Measurements from ENCODE around the gene HEXIM2.

Gene HEXIM2

DNA sequence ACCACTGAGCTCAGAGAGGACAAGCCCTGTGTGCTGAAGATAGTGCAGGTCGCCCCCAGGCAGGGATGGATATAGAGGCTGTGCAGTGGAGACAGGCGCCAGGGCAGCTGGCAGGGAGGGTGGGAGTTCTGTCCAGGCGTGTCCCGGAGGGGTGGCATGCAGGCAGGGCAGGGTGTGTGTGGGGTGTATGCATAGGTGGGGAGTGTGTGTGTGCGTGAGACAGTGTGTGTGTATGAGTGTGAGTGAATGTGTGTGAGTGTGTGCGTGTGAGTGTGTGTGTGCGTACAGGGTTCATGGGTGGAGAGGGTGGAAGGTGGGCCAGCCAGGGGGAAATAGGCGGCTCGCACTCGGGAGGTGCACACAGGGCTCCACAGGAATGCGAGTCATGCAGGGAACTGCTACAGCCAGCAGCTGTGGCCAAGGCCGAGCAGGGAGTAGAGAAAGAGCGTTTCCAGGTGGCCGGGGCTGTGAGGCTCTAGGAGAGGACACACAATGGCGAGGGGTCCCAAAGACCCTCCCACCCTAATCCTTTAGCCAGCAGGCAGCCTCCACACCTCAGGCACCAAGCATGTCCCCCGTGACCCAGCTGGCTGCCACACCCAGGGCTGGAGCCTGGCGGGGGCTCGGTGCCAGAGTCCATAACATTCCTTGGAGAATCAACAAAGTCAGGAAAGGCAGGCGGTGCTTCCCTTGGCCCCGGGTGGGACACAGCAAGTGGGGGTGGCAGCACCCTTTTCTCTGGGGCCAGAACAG lies 34.0 kb upstream of the HEXIM2 start:
- no peak for DNase-seq (ENCODE audit: low read depth)

DNA sequence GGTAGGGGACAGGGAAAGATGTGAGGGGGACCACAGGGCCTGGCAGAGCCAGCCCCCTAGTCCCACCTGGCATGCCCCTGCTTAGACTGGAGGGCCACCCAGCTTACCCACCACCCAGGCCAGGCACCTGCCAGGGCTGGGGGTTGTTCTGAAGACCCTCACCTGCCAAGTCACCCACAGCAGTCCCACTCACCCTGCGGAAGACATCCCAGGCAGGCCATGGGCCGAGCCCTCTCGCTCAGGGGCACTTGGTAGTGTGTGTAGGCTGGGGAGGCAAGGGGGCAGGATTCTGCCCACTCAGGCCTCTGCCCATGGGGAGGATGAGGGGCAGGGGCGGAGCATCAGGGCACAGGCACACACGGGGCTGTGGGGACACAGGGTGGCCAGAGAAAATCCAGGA lies 33.3 kb upstream of the HEXIM2 start:
- DNase-seq (ENCODE audit: low read depth): no peak

DNA sequence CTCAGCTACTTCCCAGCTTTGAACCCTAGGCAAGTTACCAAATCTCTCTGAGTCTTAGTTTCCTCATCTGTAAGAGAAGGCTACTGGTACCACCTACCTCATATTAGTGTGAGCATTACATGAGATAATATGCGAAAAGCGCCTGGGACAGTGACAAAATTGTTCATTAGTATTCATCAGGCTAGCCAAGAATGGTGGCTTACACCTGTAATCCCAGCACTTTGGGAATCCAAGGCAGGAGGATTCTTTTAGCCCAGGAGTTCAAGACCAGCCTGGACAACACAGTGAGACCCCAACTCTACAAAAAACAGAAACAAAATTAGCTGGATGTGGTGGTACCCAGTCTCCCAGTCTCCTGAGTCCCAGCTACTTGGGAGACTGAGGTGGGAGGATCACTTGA lies 32.7 kb upstream of the HEXIM2 start:
- no peak for DNase-seq (ENCODE audit: low read depth)

DNA sequence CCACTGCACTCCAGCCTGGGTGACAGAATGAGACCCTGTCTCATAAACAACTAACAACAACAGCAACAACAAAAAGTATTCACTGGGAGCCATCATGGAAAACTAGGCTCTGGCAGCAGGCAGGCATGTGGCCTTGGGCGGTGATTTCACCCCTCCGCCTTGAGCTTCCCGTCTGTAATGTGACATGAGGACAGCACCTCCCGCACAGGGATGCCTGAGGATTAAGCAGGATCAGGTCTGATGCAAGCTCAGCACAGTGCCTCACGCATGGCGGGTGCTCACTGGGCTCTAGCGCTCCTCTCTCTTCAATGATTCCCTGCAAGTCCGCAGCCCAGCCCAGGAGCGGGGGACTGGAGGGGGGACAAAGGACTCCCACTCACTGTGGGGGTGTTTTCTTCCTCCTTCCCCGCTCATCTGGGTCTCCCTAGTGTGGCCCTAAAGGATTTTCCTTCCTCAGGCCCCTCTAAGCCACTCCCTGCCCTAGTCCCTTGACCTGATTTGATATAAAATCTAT lies 32.2 kb upstream of the HEXIM2 start:
- no peak for DNase-seq (ENCODE audit: low read depth)

DNA sequence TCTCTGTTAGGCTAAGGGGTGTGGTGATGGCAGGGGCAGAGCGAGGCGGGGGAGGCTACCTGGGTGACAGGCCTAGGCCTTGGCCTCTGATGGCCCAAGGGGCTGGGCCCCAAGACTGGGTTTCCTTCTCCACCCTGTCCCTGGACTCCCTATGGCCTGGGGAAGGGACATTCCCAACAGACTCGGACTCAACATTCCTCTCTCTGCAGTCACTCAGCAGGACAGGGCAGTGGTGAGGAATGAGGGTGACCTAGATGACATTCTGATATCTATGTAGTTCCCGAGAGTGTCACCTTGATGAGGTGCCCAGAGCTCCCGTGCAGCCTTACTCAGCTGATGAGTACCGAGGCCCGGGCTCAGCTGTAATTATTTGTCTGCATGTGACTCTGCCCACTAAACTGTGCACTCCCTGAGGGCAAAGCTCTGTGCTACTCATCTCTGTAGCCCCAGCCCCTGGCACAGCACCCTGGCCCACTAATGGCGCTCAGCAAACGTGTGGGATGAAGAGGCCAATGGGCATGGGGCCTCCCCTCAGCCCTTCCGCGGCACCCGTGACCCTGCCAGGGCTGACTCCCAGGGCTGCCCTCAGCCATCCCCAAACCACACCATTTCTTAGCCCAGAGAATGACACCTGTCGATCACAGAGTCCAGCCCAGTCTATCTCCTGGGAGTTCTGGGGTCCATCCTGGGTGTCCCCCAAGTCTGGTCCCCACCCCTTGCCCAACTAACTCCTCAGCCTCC lies 31.6 kb upstream of the HEXIM2 start:
- DNase-seq (ENCODE audit: low read depth): no peak

DNA sequence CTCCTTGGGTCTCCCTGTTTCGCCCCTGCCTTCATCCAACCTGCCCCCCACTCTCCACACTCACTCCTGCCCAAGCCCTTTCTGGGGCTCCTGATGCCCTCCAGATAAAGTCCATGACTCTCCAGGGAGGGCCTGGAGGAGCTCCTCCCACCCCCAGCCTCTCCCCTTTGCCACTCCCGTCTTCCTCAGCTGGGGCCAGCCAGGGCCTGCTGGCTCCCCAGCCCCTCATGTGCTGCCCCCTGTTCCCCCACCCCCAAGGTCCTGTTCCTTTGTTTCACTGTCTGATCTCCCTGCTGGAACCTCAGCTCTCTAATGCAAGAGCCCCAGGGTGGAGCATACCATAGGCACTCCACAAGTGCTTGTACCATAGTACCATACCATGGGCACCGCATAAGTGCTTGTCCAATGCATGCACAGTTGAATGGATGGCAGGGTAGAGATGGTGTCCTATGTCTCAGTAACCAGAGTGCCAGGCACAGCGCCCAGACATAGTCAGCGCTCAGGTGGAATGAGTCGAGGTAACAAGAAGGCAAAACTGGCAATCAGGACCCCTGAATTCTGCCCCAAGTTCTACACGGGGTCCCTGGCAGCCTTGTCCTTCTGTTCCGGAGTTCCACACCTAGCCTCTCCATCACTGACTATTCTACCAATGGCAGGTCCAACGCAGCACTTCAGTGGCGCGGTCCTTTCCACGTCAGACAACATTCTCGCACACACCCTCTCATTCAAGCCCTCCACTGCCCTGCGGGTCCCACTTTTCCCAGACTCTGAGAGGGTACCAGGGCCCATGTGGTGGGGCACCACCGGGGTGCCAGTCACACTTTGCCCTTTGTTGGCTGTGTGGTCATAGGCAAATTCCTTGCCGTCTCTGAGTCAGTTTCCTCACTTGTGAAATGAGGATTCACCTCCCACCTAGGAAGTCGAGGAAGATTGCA lies 30.7 kb upstream of the HEXIM2 start:
- no peak for DNase-seq (ENCODE audit: low read depth)

DNA sequence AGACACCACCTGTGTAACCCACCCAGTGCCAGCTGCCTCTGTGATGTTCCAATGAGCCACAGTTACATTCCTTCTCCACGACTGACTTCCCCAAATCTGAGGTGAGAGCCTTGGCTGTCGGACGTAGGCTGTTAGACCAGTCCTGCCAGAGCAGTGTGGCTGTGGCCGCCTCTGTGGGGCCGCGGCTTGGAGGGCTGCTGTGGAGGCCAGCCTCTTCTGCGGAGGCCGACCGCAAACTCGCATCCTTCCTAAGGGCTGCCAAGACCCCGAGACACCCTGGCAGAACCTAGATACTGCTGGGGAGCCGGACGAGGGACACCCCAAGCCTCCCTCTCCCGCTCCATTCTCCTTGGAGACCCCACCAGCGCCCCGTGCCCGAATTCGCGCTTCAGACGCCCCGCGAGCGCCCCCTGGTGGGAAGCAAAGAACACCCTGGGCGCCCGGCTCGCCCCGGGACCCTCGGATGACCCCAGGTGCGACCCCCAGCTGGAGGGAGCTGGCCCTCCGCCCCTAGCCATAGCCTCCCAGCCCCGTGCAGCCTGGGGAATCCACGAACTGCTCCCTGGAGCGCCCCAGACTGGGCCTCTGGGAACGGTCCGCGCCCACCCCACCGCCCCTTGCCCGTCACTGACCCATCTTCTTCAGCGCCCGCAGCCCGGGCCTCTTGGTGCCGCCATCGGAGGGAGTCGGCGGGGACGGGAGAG lies 29.9 kb upstream of the HEXIM2 start:
- DNase-seq (ENCODE audit: low read depth): no peak

DNA sequence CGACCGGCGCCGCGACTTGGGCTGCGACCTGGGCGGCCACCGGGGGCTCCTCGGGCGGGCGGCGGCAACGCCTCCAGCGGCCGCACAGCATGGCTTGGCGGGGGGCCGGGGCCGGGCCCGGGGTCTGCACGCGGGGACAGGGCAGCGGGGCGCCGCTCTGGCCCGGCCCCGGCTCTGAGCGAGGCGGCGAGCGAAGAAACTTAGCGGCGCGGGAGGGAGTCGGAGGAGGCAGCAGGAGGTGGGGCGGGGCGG lies 29.4 kb upstream of the HEXIM2 start, which contains the start of gene PLCD3:
PLCD3 (minus strand) TSS at position 196 of the 252 bp plus-strand sequence; CDS start at position 91, 105 bp downstream.
- DNase-seq (ENCODE audit: low read depth): no peak

DNA sequence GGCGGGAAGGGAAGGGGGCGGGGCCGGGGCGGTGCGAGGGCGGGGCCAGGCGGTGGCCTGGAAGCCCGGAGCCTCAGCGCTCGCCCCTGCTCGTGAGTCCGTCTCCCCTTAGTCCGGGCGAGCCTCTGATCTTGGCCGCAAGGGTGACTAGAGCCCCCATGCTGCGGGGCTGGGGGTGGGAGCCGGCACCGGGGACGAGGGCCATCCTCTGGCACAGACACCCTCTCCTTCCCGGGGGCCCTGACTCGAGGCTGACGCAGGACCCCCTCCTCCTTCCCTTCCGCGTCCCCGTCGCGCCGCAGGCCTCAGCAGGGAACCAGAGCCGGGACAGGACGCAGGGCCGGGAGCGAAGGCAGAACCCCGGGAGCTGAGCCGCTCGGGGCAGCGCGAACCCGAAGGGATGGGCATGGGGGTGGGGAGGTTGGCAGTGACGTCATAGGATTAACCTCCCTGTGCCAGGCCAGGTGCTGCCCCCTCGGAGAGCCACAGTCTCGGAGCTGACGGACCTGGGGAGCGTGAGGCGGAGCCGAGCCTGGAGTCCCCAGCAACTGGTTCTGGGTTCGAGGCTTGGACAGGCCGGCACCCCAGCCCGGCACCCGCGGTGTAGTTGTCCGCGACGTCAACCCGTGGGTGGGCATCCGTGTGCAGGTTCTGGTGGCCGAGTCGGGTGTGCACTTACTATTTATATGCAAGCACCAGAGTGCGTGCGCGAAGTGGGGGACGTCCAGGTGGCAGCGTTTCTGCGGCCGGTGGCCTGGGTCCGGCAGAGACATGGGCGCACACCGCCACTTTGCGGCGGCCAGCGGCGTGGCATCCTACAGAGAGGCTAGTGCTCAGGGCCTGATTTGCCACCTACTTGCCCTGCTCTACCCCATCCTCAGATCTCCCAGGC lies 28.9 kb upstream of the HEXIM2 start:
- DNase-seq (ENCODE audit: low read depth): no peak

DNA sequence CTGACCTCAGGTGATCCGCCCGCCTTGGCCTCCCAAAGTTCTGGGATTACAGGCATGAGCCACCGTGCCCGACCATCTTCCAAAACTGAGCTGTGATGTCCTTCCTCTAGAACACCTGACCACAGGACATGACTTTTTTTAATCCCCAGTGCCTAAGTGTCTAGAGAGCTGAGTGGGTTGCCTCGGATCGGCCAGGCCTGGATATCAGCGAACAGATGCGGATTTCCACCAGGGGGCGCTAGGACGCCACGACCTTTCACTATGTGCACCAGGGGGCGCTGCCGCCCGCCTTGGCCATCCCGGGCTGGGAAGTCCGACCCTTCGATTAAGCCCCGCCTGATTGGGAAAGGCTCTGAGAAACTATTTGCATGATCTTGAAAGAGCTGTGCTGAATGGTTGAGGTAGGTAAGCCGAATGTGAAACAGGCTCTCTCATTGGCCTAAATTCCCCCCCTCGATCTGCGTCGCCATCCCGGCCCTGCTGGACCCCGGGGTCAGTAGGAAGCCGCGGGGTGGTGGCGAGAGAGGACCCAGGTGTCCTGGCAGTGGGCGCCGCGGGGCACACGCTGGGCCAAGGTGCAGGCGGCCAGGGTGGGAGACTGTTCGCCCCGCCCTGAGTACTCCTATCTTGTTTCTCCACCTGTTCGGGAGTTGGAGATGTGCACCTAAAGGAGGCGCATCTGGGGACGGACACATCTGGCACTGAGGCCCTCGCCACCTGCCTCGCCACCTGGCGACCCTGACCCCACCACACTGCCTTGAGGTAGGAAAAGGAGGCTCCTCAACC lies 26.3 kb upstream of the HEXIM2 start, which contains the start of gene ACBD4:
ACBD4 (plus strand) TSS at position 496 of the 786 bp plus-strand sequence. CDS start 458 bp downstream, outside the sequence.
- DNase-seq (ENCODE audit: low read depth): peak; percentile 78

DNA sequence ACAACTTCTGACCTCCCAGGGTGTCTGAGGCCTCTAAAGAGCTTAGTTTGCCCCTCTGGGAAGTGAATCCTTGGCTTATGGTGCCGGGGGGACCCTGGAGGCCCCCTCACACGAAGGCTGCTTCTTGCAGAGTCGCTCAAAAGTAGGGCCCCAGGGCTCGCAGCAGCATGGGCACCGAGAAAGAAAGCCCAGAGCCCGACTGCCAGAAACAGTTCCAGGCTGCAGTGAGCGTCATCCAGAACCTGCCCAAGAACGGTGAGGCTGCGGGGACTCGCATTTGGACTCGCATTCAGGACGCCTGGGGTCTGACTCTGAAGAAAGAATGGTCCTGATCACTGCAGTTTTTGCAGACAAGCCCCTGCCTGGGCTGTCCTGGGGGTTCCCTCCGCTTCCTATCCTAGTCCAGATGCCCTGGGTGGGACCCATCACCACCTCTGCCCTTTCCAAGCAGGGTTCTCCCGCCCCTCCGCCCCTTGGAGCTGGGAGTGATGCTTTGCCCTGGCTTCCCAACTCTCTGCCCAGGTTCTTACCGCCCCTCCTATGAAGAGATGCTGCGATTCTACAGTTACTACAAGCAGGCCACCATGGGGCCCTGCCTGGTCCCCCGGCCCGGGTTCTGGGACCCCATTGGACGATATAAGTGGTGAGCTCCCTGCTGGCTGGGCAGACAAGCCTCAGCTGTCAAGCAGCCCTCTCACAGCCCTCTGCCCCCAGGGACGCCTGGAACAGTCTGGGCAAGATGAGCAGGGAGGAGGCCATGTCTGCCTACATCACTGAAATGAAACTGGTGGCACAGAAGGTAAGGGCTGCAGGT lies 25.5 kb upstream of the HEXIM2 start:
- DNase-seq (ENCODE audit: low read depth): no peak

DNA sequence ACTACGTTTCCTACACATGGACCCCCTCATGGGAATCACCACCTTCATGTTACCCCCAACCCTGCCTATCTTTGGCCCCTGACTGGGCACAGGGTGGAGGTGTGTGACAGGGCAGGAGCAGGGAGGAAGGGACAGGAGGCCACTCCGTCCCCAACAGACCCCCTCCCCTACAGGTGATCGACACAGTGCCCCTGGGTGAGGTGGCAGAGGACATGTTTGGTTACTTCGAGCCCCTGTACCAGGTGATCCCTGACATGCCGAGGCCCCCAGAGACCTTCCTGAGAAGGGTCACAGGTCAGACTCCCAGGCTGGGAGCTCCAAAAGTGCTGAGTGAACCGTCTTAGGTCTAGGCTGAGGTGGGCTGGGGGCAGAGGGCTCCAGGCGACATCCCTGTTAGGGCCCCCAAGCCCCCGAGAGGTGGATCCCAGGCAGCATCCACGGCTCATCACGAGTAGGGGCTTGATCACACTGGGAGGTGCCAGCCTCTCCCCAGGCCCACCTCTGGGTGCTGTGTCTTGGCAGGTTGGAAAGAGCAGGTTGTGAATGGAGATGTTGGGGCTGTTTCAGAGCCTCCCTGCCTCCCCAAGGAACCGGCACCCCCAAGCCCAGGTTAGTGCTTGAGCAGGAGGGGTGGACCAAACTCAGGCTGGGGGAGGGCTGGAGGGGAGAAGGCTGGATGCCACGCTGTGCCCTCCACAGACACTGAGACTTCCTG lies 24.7 kb upstream of the HEXIM2 start:
- no peak for DNase-seq (ENCODE audit: low read depth)

DNA sequence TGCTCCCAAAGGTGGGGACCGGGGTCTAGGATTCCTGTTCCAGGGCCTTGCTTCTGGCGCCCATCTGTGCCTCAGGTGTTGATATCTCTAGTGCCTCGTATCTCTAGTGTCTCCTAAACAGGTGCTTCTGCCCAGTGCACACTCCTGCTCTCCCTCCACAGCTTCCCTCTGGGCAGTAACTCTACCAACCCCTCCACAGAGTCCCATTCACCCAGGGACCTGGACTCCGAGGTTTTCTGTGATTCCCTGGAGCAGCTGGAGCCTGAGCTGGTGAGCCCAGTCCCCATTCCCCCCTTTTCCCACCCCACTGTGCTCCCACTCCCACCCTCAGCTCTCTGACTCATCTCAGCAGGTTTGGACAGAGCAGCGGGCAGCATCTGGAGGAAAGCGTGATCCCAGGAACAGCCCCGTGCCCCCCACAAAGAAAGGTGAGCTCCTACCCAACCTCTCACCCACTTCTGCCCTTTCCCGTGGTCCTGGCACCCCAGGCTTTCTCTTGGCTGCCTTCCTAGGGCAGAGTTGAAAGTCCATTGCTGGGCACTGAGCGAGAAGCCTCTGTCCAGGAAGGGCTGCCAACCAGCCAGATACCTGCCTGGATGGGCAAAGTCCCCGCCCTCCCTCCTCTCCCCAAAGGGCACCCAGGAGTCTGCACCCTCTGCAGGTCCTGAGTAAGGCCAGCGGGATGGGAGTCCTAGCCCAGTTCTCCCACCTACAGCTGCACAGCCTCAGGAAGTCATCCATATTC lies 23.9 kb upstream of the HEXIM2 start:
- no peak for DNase-seq (ENCODE audit: low read depth)

DNA sequence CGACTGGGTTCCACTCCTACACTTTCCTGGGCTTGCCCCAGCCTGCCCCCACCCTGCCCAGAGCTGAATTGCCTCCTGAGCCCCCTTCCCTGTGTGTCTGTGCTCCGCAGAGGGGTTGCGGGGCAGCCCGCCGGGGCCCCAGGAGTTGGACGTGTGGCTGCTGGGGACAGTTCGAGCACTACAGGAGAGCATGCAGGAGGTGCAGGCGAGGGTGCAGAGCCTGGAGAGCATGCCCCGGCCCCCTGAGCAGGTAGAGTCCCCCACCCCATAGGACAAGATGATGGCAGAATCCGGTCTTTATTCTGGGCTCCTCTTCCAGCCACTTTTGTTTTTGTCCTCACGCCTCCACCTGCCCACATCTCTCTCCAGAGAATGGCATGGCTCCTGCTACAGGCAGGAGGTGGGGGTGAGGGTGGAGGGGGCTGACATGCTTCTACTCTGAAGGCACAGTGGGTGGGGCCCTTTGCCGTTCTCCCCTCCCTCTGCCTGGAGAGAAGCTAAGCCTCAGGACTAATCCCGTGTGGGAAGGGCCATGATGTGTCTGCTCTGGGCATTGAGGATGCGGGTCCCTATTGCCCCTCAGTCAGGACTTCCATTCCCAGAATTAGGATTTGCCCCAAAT lies 22.7 kb upstream of the HEXIM2 start:
- DNase-seq (ENCODE audit: low read depth): no peak

DNA sequence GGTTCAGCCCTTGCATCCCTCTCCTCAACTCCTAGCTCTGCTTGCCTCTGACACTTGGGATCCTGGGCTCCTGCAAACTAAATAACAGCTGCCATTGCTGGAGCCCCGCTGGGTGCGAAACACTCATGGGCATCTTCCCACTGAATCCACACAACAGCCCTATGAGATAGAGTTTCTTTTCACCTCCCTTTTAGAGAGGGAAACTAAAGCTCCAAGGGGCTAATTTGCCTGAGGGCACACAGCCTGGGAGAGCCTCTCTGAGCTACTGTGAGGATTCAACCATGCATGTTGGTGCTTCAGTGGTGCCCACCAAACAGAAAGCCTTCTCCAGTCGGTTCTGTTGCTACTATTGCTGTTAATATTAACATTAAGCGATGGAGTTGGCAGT lies 22.1 kb upstream of the HEXIM2 start:
- no peak for DNase-seq (ENCODE audit: low read depth)

DNA sequence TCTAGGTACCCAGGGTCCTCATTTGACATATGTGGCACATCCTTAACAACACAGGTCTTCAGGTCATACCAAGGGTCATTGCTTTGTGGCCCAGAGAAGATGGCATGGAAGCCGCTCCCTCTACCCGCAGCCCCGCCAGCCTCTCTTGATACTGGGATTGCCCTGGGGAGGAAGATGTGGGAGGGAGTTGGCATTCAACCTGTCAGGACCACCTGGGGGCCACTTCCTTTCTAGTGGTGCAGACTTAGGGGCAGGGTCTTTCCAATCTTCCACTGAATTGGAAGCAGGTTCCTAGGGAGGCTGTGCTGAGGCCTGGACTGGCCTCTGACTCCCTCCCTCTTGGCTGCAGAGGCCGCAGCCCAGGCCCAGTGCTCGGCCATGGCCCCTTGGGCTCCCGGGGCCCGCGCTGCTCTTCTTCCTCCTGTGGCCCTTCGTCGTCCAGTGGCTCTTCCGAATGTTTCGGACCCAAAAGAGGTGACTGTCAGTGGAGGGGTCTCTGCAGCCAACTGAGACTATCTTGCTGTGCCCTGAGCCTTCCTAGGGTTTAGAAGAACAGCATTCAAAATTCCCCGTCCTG lies 18.5 kb upstream of the HEXIM2 start:
- DNase-seq (ENCODE audit: low read depth): no peak

DNA sequence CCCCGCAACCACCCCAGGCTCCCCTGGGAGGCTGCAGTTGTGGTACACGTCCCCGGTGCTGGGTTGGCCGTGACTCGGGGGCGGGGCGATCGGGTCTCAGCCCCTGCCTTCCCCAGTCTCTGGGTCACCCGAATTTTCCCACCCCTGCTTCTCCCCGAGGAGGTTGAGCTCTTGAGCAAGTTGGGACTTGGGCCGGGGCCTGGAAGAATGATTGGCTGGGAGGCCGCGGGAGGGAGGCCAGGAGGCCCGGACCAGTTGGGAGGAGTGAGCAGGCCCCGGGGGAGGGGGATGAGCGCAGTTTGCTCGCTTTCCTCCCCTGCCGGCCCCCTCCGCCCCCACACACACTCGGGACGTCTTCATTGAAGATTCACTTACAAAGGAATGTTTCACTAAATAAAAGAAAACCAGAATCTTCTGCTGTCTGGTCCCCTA lies 17.9 kb upstream of the HEXIM2 start:
- DNase-seq (ENCODE audit: low read depth): no peak

All from HS-27A (cell line).